GM21786 (cell line): ENCODE results near the gene MARCHF10.

Experiments used
- ATAC-seq: cut with Tn5 transposase; IDR thresholded peaks from one replicate; pipeline ENCODE4 v1.9.1; 2021; ENCODE audit not compliant: unreplicated experiment

Gene MARCHF10

DNA sequence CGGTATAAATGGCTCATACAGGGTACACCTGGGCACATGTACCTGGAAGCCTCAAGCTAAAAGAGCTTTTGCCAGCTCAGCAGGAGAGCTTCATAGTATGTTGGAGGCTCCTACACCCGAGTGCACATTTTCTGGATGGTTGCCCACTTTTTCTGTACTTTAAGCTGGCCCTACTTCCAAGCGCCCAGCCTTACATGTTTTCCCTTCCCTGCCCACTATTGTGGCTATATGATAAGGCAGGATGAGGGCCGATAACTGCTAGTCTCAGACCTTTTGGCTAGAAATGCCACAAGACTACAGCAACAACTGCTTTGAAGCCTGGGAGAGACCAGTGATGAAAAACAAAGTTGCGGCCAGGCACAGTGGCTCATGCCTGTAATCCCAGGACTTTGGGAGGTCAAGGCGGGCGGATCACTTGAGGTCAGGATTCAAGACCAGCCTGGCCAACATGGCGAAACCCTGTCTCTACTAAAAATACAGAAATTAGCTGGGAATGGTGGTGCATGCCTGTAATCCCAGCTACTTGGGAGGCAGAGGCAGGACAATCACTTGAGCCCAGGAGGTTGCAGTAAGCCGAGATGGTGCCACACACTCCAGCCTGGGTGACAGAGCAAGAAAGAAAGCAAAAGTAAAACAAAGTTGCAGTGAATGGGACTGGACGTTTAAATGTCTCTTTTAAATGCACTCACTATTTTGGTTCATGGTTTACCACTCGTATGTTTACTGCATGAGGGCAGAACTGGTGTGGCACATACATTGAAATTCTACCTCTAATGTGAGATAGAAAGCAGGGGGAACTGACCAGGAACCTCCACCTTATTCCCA lies 14.2 kb upstream of the MARCHF10 start:
- no peak for ATAC-seq

DNA sequence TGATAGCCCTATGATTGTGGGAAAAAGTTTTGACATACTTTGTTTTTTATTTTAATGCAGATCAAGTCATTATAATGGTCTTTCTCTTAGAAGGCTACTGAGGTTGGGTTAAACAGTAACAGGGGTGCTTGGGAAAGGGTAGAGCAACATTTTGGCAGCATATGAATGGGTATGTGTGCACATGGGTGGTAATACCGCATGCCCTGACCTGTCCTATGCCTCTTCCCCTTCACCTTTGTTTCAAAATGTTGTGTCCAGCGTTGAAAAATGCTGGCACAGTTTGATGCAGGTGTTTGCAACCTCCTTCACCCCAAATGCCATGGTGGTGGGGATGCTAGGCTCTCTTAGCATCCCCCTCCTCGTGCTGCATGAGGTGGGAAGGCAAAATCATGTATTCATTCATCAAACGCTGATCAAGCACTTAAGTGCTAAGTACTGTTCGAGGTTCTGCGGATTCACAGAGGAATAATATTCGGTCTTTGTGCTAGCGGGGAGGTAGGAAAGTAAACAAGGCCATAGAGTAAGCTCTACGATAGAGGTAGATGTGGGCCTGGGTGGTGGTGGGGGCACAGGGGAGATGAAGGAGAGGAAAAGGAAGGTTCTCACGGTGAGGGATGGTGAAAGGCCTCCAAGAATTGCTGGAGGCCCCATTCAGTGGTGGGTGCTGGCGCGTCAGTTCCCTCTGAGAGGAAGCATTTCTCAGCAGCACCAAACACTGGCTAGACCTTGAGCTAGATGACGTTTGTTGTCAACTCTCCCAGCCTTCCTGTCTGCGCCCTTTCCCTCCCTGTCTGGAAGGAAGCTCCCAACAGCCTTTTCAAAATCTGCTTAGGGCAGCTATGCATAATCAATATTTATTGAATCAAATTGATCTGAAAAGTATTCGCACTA lies 13.3 kb upstream of the MARCHF10 start:
- ATAC-seq = no peak

DNA sequence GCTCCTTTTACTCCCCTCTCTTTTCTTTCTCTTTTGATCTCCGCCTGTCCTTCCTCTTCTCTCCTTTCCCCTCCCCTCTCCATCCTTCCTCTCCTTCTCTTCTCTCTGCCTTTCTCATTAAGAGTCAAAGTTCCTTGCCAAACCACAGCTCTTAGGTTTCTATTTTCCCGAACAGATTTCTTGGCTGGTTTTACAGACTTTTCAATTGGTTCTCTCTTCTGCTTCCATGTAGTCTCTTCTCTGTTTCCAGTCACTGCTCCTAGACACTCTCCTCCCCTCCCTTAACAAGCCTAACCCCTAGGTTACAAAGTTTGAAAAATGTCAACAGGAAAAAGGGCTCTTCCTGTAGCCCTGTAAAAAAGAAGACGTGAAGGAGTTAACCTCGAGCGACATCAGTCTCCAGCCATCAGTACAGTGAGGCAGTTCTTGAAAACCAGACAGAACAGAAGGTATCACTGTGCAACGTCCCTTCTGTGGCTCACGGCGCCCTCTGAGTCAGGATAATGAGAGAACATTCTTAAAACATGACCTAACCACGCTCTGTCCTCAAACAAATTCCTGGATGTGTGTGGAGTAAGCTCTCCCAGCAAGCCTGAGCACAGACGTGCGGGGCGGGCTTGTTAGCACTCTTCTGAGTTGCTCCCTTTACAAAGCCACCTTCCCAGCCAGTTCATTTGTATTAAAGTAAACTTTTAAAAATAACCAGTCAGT lies 11.6 kb upstream of the MARCHF10 start:
- no peak for ATAC-seq

DNA sequence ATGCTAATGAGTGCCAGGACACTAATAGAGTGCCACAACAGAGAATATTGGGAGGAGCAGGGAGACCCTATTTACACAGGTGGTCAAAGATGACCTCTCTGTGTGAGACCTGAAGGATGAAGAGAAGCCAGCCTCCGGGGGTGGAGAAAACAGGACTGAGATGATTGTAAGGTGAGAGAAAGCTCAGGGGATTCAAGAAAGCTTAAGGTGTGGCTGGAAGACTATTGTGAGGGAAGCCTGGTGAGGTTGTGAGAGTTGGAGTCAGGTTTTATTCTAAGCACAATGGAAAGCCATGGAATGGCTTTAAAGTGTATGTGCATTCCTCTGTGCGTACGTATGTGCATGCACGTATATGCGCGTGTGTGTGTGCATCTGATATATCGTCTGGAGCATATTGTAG lies 10.4 kb upstream of the MARCHF10 start:
- ATAC-seq = no peak

DNA sequence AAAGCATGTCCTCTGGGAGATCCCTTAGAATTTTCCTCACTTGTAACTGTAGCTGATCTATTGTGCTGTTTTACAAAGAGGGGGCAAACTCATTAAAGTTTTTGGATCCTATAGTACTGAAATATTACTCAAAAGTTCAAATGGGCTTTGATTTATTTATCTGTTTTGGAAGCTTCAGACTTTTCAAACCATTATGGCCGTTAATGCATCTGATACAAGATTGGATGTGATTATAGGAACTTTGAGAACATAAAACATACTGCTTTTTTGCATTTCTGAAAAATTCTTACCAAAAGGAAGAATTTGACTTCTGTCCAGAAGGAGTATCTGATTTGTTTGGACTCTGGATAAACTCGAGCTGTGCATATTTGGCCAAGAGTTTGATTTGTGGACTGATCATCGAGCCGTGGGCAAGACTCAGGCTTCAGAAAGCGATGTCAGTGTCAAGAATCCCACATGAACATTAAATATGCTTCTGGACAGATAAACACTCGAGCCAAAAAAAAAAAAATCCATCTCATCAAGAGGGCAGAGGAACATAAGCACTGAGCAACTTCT lies 8.2 kb upstream of the MARCHF10 start:
- no peak for ATAC-seq

DNA sequence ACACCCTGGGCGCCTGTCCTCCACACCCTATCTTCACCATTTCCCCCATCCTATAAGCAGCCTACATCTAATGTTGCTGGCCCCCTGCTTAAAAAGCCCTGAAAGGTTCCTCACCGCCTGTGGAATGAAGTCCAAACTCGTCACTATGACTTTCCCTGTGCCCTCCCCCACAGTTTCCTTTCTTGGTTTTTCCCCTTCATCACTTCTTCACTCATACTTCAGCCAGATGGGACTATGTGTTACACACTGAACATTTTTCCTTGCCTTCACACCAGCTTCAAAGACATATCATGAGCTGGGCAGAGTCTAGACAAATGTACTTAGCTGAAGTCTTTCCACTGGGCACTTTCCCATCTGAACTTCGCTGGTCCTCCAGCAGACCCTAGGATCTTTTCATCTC lies 1.5 kb upstream of the MARCHF10 start:
- ATAC-seq = no peak

DNA sequence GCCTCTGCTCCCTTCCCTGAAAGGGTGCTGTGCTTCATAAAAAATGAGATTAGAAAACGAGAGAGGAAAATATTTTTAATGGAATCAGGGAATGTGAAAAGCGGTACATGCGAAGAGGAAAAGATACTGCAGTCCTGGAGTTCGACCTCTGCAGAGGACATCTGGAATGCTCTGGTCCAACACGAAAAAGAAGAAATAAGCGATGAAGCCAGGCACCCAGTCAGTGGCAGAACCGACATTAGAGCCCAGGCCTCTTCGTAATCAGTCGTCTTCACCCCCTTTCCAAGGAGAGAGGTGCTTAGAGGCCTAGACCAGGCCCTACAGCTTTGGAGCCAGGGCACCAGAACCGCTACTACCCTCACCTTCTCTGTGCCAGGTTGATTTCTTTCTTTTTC lies 459 bp upstream of the MARCHF10 start:
- no peak for ATAC-seq

DNA sequence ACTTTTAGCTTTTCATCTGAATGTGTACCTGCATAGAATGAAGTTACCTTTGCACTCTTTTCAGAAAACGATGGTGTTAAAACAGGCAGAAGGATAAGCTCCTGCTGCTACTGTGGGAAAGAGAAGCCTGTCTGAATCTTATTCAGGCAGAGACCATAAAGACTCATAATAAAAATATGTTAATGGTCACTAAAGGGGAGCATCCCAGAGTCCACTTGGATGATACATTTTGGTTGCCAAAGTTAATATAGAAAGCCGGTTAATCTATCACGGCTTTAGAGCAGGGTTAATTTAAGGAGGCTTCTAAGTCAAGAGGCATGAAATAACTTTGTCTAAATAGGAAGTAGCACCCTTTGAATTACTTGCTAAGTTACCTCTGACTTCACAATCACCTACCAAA lies 2.9 kb downstream of the MARCHF10 start:
- ATAC-seq = no peak

DNA sequence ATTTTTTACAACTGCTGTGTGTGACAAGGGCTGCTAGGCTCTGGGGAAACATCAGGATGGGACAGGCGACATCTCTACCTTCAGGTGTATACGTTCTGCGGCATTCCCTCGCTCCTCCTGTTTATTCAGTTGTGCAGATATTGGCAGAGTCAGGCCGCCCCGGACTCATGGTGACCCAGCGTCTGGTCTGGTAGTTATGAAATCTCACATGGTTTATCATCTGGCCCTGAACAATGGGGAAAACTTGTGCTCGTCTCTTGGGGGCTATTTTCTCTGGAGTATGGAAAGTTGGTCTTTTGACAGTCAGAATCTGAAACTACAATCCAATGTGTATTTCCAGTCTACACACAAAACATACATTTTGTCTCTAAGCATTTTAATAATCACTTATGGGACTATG lies 3.3 kb downstream of the MARCHF10 start:
- no peak for ATAC-seq

DNA sequence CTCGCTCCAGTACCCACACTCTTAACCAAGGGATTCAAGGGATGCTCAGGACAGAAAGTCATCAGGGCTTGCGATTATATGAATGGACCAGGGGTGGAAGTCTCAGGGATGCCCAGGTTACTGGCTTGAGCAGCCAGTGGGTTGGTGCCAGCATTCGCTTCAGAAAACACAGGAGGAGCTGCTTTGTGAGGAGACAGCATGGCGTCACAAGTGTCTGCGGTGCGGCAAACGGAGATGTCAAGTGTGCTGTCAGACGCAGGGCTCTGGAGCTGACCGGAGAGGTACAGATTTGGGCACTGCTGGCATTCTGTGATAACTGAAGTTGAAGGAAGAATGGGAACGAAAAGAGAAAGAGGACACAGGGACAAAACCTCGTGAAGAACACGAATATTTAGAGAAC lies 4.1 kb downstream of the MARCHF10 start:
- ATAC-seq = no peak

DNA sequence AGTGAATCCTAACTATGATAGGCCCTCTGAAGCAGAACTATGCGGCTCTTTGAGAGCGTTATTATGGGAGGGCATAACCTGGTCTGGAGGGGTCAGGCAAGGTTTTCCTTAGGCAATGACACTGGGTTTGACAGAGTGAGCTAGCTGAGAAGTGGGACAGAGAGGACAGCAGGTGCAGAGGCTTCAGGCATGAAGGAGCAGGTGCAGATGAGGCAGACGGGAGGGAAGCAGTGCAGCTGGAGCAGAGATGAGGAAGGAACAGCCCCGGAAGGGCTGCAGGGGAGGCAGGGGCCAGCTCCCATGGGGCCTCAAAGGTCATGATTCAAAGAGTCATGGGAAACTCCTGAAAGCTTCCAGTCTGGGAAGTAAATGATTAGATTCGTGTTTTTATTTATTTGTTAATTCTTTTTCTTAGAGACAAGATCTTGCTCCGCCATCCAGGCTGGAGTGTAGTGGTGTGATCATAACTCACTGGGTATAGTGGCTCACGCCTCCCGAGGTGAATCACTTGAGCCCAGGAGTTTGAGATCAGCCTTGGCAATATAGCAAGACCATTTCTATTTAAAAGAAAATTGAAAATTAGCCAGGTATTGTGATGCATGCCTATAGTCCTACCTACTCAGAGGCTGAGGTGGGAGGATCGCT lies 5.4 kb downstream of the MARCHF10 start:
- no peak for ATAC-seq

DNA sequence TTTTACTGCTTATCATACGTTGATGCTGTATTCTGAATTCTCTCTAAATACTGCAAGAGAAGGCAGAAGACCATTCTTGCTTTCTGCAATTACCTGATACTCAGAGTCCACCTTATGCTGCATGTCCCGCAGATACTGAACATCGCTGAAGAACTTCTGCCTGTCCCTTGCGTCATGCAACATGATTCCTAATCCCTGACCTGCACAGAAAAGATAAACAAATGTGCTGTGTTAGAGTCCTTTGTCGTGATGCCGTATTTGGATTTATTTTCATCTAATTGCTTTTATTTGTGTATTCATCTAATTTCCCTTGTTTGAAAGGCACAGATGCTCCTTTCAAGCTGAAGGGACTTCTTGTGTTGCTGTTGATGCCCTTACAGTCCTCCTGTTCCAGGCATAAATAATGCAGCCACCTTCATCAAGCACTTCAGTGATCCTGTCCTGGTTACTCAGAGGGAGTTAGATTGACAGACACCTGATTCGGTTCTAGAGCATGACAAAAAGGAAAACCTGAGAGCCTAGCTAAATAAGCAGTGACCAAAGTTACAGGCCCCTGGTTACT lies 6.5 kb downstream of the MARCHF10 start:
- no peak for ATAC-seq

DNA sequence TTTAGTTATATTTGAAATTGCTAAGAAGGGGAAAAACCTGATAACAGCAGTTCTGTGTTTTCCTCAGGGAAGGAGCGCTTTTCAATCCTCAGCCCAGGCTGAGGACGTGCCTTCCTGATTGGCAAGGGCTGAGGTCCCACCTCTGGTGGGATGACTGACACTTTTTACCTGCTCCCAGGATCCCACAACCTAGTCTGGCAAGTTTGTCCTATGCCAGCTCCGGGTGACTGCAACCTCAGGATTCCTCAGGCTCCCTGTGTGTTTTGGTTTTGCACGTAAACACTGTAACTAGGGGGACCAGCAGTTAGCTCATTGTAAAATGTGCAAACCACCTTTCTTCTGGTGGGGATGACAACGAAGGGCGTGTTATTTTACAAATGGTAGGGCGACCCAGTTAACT lies 7.5 kb downstream of the MARCHF10 start:
- ATAC-seq = no peak

DNA sequence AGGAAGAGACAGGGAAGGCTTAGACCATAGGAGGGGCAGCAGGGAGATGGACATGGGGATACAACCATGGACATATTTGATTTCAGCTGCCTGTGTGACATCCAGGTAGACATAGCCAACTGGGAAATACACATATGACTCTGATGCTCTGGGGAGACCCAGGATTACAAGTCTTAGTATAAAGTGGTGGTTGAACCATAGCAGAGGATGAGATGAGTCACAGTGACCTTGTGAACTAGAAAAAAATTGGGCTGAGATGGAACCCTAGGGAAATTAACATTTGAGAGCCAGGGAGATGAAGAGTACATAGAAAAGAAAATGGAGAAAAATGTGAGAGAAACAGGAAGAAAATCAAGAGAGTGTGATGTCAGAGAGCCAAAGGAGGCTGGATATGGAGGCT lies 10.2 kb downstream of the MARCHF10 start:
- ATAC-seq = no peak

DNA sequence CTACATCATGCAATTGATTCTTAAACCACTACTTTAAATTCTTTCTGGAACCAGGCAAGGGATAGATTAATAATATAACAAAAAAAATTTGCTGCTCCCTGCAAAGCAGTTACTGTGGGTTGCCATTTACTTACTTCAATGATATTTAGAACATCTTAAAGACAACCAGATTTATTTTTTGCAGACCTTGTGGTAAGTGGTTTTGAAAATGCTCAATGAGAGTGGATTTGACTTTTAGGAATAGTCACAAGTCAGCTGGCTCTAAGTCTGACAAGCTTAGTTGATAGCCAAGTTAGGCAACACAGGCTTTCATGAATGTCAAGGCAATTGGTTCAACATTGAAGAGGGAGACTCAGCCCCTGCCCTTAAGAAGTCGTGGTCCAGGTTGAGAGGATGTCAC lies 11.8 kb downstream of the MARCHF10 start:
- no peak for ATAC-seq

DNA sequence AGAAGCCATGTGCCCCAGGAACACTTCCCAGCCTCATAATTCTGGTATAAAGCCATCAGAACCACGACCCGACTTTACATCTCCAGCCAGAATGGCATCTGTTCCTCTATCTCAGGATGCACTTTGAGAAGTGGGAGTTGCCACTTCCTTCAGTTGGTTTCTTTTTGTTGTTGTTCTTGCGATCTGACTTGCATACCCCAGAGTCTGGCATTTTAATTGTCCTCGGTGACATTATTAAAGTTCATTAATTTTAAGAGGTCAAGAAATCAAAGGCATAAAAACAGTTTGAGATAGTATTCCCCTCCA lies 13.5 kb downstream of the MARCHF10 start:
- no peak for ATAC-seq

DNA sequence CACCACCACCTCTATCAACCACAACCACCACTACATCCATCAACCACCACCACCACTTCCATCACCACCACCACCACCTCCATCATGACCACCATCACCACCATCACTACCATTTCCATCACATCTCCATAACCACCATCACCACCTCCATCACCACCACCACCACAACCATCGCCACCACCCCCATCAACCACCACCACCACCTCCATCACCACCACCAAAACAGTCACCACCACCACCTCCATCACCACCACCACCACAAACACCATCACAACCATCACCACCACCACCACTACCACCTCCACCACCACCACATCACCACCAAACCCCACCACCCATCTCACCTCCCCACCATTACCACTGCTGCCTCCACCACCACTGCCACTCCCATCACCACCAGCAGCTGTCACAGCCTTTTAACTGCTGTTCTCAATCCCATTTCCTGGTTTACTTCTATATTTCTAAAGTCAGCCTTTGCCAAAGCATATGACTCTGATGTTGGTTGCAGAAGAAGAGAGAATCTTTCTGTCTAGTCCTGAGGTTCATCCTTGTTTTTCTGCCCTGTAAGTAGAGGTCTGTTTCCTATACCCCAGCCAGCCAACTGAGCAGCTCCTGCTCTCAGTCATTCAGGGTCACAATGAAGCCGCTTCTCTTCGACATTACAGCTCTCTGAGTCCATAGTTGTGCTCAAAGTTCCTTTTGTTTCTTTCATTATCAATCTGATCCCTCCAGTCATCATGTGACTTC lies 14.0 kb downstream of the MARCHF10 start:
- ATAC-seq = no peak

DNA sequence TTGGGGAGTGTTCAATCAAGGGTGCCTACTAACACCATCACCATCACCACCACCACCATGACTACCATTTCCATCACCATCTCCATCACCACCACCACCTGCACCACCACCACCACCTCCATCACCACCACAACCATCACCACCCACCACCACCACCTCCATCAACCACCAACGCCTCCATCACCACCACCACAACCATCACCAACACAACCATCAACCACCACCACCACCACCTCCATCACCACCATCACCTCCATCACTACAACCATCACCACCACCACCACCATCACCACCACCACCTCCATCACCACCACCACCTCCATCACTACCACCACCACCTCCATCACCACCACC lies 15.7 kb downstream of the MARCHF10 start:
- no peak for ATAC-seq

DNA sequence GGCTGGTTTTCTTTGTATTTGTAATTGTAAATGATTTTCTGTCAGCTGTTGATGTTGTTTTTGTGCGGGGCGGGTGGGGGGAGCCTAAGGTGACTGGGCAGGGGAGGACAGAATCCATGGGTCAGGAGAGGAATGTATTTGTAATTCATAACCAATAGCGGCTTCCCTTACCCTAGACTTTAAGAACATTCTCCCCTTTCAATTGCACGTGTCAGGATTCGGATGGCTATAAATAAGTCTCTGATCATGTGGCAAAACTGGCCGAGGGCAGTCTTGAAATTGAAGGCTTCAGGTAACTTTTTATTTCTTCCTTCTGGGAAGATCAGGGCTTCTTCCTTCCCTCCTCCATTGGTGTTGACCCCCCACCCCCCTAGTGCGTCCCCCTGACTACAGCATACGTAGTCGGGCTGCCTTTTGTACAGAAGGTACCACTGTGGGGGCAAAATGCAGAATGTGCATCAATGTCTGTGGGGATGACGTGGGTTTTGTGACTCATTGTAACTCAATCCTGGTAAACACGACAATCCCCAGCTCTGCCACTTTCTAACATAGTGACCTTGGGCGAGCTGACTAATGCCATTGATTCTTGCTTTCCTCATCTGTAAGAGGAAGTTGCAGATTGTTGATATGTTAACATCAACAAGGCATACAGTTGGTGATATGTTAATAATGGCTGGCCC lies 16.2 kb downstream of the MARCHF10 start:
- no peak for ATAC-seq
